ENCODE data around the gene SGIP1.

DNA sequence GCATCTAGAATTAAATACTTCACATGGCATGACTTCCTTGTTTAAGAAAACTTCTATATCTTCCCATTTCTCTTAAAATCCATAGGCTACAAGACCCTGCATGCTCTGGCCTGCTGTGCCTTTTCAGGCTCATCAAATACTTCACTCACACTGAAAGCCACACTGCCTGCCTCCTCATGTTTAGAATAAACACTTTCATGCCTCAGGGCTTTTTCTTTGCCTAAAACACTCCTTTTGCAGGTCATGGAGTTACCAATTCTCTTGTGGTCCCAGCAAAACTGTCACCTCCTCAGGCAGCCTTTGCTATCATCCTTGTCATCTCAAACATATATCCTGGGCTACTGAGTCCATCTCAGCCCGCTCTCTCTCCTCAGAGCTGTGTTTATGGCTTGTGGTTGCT is 5.5 kb downstream of the SGIP1 start:
- no peak for TF ChIP-seq EZH2 (IDR thresholded peaks at IDR 0.05; ENCODE audit: low read length, unreplicated experiment)
- TF ChIP-seq, protein P1, sequence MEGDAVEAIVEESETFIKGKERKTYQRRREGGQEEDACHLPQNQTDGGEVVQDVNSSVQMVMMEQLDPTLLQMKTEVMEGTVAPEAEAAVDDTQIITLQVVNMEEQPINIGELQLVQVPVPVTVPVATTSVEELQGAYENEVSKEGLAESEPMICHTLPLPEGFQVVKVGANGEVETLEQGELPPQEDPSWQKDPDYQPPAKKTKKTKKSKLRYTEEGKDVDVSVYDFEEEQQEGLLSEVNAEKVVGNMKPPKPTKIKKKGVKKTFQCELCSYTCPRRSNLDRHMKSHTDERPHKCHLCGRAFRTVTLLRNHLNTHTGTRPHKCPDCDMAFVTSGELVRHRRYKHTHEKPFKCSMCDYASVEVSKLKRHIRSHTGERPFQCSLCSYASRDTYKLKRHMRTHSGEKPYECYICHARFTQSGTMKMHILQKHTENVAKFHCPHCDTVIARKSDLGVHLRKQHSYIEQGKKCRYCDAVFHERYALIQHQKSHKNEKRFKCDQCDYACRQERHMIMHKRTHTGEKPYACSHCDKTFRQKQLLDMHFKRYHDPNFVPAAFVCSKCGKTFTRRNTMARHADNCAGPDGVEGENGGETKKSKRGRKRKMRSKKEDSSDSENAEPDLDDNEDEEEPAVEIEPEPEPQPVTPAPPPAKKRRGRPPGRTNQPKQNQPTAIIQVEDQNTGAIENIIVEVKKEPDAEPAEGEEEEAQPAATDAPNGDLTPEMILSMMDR (conservative IDR thresholded peaks at IDR 0.05; ENCODE audit: low read depth, low read length) = no peak

Measured in PC-3 (cell line).